ENCODE measurements around the gene IRF2BPL. TPM values are rescaled to one million over a fixed set of nuclear protein-coding genes. Genes with fewer than 3 reads are reported as not detected.

IRF2BPL gene
- polyA plus RNA-seq, 1 donor from 2014 or later = 2.6 TPM

- no peak overlapping the region for H3K4me3 Mint-ChIP-seq
- H3K4me1 Mint-ChIP-seq = peaks cover 10 to 16% (median 16%) of the 10 kb centered on the region in 3 donors
- no peaks in the 10 kb centered on the region for H3K27me3 Mint-ChIP-seq
- H3K27ac Mint-ChIP-seq = no peak overlapping the region
- H3K36me3 Mint-ChIP-seq = no peaks in the 10 kb centered on the region
- peaks cover 0 to 2% (median 0%) of the 10 kb centered on the region in 3 donors for H3K9me3 Mint-ChIP-seq
These were observed 46.8 kb downstream of the IRF2BPL start for GRCh38 chr14:76981670-76982069.

- Mint-ChIP-seq H3K9me3 (peaks cover 0 to 2% (median 0%) of the 10 kb centered on the region in 3 donors), H3K4me1 (peaks cover 9 to 14% (median 10%) of the 10 kb centered on the region in 3 donors), H3K27ac (peak overlapping the region; percentile 34 to 95 (median 91)), H3K27me3 (no peaks in the 10 kb centered on the region), H3K4me3 (peak overlapping the region in 3 of 4 donors; percentile 34 to 70 (median 44)), H3K36me3 (no peaks in the 10 kb centered on the region)
These were observed 50.5 kb downstream of the IRF2BPL start for GRCh38 chr14:76977793-76978720.

GRCh38 chr14:76976240-76977005, 52.1 kb downstream of the IRF2BPL start:
- H3K4me3 Mint-ChIP-seq = no peak overlapping the region
- no peak overlapping the region for H3K27ac Mint-ChIP-seq
- no peaks in the 10 kb centered on the region for H3K36me3 Mint-ChIP-seq
- no peaks in the 10 kb centered on the region for H3K27me3 Mint-ChIP-seq
- H3K4me1 Mint-ChIP-seq = peaks cover 9 to 14% (median 10%) of the 10 kb centered on the region in 3 donors
- no peaks in the 10 kb centered on the region for H3K9me3 Mint-ChIP-seq

GRCh38 chr14:76975812-76976211, 52.7 kb downstream of the IRF2BPL start:
- Mint-ChIP-seq H3K4me1 (peaks cover 9 to 14% (median 10%) of the 10 kb centered on the region in 3 donors), H3K36me3 (no peaks in the 10 kb centered on the region), H3K27me3 (no peaks in the 10 kb centered on the region), H3K27ac (peak overlapping the region in 1 of 3 donors; percentile 39), H3K4me3 (peak overlapping the region in 1 of 4 donors; percentile 73), H3K9me3 (no peaks in the 10 kb centered on the region)

- Mint-ChIP-seq H3K9me3 (no peaks in the 10 kb centered on the region), H3K27me3 (no peaks in the 10 kb centered on the region), H3K27ac (no peak overlapping the region), H3K4me1 (peaks cover 9 to 14% (median 10%) of the 10 kb centered on the region in 3 donors), H3K4me3 (no peak overlapping the region), H3K36me3 (no peaks in the 10 kb centered on the region)
These were observed 53.5 kb downstream of the IRF2BPL start for GRCh38 chr14:76975051-76975450.

Other genes starting within 250 kb of the IRF2BPL start
- 20.7 TPM for gene ANGEL1, start 215.8 kb downstream of the IRF2BPL start, polyA plus RNA-seq
- gene LRRC74A, start 202.3 kb downstream of the IRF2BPL start, polyA plus RNA-seq = not detected
- gene CIPC, start 69.5 kb upstream of the IRF2BPL start, polyA plus RNA-seq = 14.7 TPM
- gene ZDHHC22, start 113.1 kb upstream of the IRF2BPL start, polyA plus RNA-seq = not detected
- gene TMEM63C, start 153.1 kb upstream of the IRF2BPL start, polyA plus RNA-seq = 0.24 TPM
- gene NGB, start 242.5 kb upstream of the IRF2BPL start, polyA plus RNA-seq = not detected

All from IgD-negative memory B cell (primary cell).